Femur (tissue), 1 donor: ENCODE data around the gene GSAP.

Experiments
- DNase-seq: peaks from one replicate; pipeline ENCODE4 v3.0.0-alpha.2; 2017

The GSAP gene

GRCh38 chr7:77406421-77406820, 9.7 kb downstream of the GSAP start:
- DNase-seq: no peak

DNA sequence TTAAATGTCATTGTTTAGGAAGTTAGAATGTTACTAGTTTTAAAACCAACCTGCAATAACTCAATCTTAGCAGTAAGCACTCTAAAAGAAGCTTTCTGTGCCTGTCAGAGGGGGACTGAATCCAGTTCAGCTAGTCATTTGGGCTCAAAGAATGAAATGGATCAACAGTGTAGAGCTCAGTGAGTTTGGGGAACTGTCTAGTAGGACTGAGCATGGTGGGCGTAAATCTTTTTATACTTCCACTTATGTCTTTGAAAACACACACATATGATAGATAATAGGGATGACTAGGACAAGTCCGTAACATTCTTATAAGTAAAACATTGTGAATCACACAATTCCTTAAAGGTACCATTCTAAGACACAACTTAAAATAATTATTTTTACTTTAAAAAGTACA, 11.5 kb downstream of the GSAP start:
- no peak for DNase-seq

- DNase-seq: no peak
These were observed 12.2 kb downstream of the GSAP start for GRCh38 chr7:77403957-77404356.

GRCh38 chr7:77402818-77403217, 13.3 kb downstream of the GSAP start:
- DNase-seq: no peak

DNA sequence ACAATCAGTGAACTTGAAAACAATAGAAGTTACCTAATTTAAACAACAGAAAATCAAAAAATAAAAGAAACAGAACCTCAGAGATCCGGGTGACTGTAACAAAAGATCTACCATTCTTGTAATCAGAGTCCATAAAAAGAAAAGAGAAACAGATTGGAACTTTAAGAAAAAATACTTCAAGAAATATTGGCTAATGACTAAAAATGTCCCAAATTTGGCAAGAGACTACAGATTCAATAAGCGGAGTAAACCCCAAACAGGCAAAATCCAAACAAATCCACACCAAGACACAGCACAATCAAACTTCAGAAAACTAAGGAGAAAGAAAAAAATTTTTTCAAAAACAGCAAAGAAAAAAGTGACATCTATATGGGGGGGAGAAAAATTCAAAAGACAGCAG, 15.1 kb downstream of the GSAP start:
- DNase-seq: no peak

- DNase-seq: no peak
These were observed 16.3 kb downstream of the GSAP start for GRCh38 chr7:77399816-77400215.

- no peak for DNase-seq
These were observed 19.1 kb downstream of the GSAP start for GRCh38 chr7:77396894-77397547.

DNA sequence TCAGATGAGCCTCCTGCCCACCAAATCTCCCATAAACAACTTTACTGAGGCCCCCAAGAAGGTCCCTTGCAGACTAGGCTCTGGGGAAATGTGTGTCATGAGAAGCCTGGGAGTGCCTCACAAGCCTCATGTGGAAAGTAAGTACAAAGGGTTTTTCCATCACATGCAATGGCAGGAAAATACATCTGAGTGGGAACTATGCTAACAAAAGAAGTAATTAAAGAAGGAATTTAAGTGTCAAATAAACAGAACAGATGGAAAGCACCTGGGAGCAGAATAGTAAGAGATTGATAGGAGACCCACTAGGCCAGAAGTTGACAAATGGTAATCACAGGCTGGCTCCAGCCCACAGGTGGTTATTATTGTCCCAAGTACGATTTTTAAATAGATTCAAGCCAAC, 20.5 kb downstream of the GSAP start:
- DNase-seq: no peak

DNA sequence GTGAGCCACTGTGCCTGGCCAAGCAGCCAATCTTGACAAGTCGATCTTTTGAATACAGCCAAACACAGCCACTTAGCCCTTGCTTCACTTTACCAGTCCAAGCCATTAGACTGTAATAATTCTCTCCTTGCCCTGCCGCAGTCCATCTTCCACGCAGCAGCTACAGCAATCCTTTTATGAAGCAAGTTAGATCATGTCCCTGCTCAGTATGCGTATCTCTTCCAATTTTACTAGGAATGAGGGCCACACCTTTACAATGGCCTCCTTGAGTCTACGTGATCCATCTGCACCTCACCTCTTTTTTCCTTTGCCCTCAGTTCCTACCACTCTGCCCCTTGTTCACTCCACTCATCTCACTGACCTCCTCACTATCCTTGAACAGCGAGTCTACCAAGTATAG, 22.2 kb downstream of the GSAP start:
- DNase-seq: no peak

DNA sequence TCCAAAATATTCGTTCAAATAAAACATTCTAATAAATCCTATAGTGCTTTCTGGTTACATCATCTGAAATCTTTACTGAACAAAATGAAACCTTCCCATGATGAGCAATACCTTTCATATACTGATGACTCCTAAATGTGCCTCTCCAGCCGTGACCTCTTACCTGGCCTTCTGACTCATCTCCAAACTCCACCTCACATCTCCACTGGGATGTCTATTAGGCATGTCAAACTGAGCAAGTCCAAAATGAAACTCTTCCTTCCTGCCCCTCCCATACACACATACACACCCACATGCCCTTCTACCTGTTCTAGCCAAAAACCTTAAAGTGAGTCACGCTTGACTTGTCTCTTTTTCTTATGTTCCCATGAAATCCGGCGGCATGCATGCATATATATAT, 22.9 kb downstream of the GSAP start:
- DNase-seq: no peak

DNA sequence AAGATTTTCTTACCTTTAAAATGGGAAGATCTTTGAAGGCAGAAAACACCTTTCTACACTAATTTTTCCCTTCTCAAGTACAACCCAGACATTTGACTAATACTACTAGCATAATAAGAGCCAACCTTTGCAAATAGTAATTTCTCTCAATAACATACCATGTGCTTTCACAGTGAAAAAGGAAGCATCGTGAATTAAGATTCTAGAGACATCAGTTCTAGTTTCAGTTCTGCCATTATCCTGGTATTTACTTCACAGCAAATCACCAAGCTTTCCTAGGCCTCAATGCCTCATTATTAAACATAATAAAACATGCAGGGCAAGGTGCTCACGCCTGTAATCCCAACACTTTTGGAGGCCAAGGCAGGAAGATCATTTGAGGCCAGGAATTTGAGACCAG, 24.9 kb downstream of the GSAP start:
- DNase-seq: no peak

GRCh38 chr7:77388055-77388641, 28.0 kb downstream of the GSAP start:
- DNase-seq: no peak

DNA sequence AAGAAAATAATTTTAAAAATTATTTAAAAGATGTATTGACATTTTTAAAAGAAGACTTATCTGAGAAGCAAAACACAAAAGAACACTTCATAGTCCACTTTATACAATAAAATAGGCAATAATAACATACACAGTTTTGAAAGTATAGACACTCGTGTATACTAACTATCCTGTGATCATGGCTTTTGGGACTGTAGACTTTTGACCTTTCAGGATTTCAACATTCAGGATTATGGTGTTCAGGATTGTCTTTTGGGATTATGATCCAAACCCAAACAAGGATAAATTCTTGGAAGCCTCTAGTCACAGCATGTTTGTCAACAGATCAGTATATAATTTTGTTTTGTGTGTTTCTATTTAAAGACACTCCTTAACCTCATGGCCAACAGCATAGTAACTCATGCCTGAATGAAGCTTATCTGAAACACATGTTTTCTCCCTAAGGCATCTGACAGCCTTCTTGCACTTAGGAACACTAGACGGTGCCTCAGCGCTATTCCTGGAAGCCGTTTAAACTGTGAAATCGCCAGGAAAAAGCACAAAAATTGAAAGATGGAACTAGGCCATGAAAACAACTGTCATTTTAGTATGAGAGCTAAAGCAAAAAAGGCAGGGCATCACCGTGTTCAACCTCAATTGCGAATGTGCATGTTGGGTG, 29.9 kb downstream of the GSAP start:
- DNase-seq: peak; percentile 55

- DNase-seq: no peak
These were observed 32.8 kb downstream of the GSAP start for GRCh38 chr7:77383333-77383740.

- DNase-seq: no peak
These were observed 33.6 kb downstream of the GSAP start for GRCh38 chr7:77382532-77382931.

DNA sequence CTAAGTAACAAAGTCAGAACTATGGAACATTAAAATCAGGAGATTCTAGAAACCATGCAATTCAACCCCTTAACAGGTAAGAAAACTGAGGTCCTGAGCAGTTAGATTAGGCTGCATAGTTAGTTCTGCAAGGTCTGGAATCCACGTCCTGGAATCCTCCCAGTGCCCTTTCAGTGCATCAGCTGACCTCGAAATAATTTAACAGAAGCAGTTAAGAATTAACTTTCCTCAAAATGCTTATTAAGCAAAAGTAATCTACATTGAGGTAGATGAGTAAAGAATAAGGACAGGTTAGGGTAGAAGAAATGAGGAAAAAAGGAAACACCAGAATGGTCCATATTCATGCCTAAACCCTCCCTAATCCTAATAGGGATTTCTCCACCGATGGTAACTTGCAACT, 37.6 kb downstream of the GSAP start:
- no peak for DNase-seq

GRCh38 chr7:77370606-77371005, 45.5 kb downstream of the GSAP start:
- no peak for DNase-seq

- DNase-seq: no peak
These were observed 47.2 kb downstream of the GSAP start for GRCh38 chr7:77368974-77369373.

GRCh38 chr7:77367976-77368375, 48.2 kb downstream of the GSAP start:
- no peak for DNase-seq

GRCh38 chr7:77362905-77363304, 53.2 kb downstream of the GSAP start:
- no peak for DNase-seq

GRCh38 chr7:77360969-77361368, 55.2 kb downstream of the GSAP start:
- no peak for DNase-seq

GRCh38 chr7:77360104-77360503, 56.0 kb downstream of the GSAP start:
- DNase-seq: no peak

DNA sequence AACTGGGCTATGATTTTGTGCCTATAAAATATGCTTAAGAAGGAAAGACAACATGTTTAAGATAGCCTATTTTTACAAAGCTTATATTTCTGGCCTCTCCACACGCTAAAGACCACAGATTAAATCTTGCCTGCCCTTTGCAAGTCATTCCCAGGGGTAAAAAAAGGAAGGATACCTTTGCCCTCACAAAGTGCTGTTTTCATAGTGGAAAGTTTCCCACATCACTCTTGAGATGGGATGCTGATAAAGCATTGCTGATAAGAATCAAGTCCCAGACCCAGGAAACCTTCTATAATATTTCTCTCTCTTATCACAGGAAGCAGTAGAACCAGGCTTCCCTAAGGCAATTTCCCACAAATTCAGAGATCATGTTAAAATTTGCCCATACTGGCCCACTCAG, 56.5 kb downstream of the GSAP start:
- no peak for DNase-seq

- no peak for DNase-seq
These were observed 61.2 kb downstream of the GSAP start for GRCh38 chr7:77354914-77355313.

DNA sequence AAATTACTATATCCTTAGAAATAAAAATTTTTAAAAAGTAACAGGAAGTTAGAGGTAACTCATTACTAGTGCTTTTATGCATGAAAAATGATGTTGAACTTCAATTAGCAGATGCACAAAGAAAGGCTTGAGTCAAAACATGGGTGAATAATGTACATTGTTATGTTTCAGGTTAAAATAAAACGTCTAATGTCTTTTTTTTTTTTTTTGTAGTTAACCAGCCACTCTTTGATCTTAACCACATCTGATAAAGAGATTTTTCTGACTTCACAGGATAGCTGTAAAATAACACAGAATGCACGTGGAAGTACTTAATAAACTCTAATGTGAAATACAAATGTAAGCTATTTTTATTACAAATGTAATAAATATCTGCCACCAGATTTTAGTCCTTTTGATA, 61.7 kb downstream of the GSAP start:
- no peak for DNase-seq
